ENCODE results near the gene PLCL1.
A peak's percentile ranks its signal among the peaks of the same experiment; 100 is the strongest.

PLCL1 gene

GRCh38 chr2:197858607-197859140 is 54.3 kb downstream of the PLCL1 start:
- no peak for DNase-seq

GRCh38 chr2:197862246-197862955 is 58.0 kb downstream of the PLCL1 start:
- no peak for DNase-seq

GRCh38 chr2:197863744-197864143 is 59.4 kb downstream of the PLCL1 start:
- DNase-seq: no peak

GRCh38 chr2:197866455-197866854 is 62.1 kb downstream of the PLCL1 start:
- DNase-seq: no peak

GRCh38 chr2:197867033-197867432 is 62.6 kb downstream of the PLCL1 start:
- no peak for DNase-seq

- DNase-seq: no peak
Observed at GRCh38 chr2:197867624-197868023, 63.2 kb downstream of the PLCL1 start.

- no peak for DNase-seq
Observed at GRCh38 chr2:197868206-197868605, 63.8 kb downstream of the PLCL1 start.

GRCh38 chr2:197869041-197869440 is 64.6 kb downstream of the PLCL1 start:
- DNase-seq: no peak

- DNase-seq: no peak
Observed at GRCh38 chr2:197869501-197870111, 65.2 kb downstream of the PLCL1 start.

- no peak for DNase-seq
Observed at GRCh38 chr2:197870137-197870536, 65.7 kb downstream of the PLCL1 start.

GRCh38 chr2:197871780-197872456 is 67.5 kb downstream of the PLCL1 start:
- DNase-seq: peak; percentile 31

GRCh38 chr2:197873293-197873701 is 68.9 kb downstream of the PLCL1 start:
- no peak for DNase-seq

GRCh38 chr2:197875763-197876162 is 71.4 kb downstream of the PLCL1 start:
- no peak for DNase-seq

GRCh38 chr2:197876524-197876923 is 72.1 kb downstream of the PLCL1 start:
- no peak for DNase-seq

GRCh38 chr2:197877038-197877437 is 72.6 kb downstream of the PLCL1 start:
- no peak for DNase-seq

- no peak for DNase-seq
Observed at GRCh38 chr2:197878792-197879191, 74.4 kb downstream of the PLCL1 start.

GRCh38 chr2:197879812-197880408 is 75.5 kb downstream of the PLCL1 start:
- DNase-seq: no peak

GRCh38 chr2:197883354-197884032 is 79.1 kb downstream of the PLCL1 start:
- no peak for DNase-seq

- no peak for DNase-seq
Observed at GRCh38 chr2:197884252-197884651, 79.9 kb downstream of the PLCL1 start.

GRCh38 chr2:197885126-197885525 is 80.7 kb downstream of the PLCL1 start:
- DNase-seq: no peak

GRCh38 chr2:197885587-197885986 is 81.2 kb downstream of the PLCL1 start:
- DNase-seq: no peak

- no peak for DNase-seq
Observed at GRCh38 chr2:197888321-197888720, 83.9 kb downstream of the PLCL1 start.

- DNase-seq: no peak
Observed at GRCh38 chr2:197889041-197889440, 84.6 kb downstream of the PLCL1 start.

Data from COR-L47 (cell line).